ENCODE measurements around the gene ABCB8. TPM values are rescaled to one million over a fixed set of nuclear protein-coding genes. Genes with fewer than 3 reads are reported as not detected.

The ABCB8 gene
- total RNA-seq, 1 donor from 2014 or later, result 7.9 TPM

DNA sequence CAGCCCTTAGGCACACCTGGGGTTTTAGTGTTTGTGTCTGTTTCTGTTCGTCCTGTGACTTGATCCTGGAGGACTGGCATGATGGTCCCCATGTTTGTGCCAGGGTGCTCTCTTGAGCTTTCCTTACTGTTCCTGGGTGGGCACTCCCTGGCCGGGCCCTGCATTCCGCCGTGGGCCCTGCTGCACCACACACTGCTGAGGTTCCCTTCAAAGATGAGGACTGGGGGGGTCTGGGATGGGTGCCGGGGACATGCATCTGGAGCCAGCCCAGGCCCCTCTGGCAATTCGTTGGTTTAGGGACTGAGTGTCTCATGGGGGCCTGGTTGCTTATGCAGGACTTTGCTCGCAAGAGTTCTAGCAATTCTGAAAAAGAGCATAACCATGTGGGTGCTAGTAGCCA lies 62.8 kb downstream of the ABCB8 start:
- Mint-ChIP-seq H3K4me3 (no peak overlapping the region), H3K27ac (no peak overlapping the region)

DNA sequence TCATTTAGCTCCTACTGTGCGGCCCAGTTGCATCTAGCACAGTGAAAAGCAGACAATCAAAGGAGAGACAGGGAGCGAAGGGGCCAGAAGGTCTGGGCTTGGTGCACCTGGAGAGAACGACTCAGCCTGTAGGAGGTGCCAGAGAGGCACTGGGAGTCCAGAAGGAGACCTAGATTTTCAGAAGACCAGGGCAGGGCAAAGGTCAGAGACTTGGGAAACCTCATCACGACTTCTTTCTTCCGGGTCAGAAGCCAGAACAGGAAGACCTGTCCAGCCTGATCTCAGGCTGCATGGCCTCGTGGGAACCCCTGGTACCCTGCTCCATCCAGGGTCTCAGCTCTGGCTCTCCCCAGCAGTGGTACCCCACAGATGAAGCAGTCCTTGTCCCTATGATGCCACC lies 63.2 kb downstream of the ABCB8 start:
- Mint-ChIP-seq H3K4me1 (peaks cover 27% of the 10 kb centered on the region), H3K4me3 (no peak overlapping the region), H3K27ac (no peak overlapping the region), H3K9me3 (no peaks in the 10 kb centered on the region), H3K36me3 (peaks cover 4% of the 10 kb centered on the region), H3K27me3 (ENCODE audit: insufficient read depth, low read depth) (peaks cover 11% of the 10 kb centered on the region)
- TF ChIP-seq EZH2phosphoT487 (IDR thresholded peaks at IDR 0.05), result no peak
- TF ChIP-seq, protein P1, sequence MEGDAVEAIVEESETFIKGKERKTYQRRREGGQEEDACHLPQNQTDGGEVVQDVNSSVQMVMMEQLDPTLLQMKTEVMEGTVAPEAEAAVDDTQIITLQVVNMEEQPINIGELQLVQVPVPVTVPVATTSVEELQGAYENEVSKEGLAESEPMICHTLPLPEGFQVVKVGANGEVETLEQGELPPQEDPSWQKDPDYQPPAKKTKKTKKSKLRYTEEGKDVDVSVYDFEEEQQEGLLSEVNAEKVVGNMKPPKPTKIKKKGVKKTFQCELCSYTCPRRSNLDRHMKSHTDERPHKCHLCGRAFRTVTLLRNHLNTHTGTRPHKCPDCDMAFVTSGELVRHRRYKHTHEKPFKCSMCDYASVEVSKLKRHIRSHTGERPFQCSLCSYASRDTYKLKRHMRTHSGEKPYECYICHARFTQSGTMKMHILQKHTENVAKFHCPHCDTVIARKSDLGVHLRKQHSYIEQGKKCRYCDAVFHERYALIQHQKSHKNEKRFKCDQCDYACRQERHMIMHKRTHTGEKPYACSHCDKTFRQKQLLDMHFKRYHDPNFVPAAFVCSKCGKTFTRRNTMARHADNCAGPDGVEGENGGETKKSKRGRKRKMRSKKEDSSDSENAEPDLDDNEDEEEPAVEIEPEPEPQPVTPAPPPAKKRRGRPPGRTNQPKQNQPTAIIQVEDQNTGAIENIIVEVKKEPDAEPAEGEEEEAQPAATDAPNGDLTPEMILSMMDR (IDR thresholded peaks at IDR 0.05), result peak; percentile 68
- no peaks in the 10 kb centered on the region for H3K36me3 ChIP-seq
- H3K4me2 ChIP-seq, result no peak overlapping the region
- peaks cover 96% of the 10 kb centered on the region for H4K20me1 ChIP-seq (ENCODE audit: low read depth)
- no peak overlapping the region for H3K9ac ChIP-seq
- DNase-seq (ENCODE audit: low spot score), result peak; percentile 70
- no peaks in the 10 kb centered on the region for H3K9me3 ChIP-seq (ENCODE audit: low read depth)
- H3K4me1 ChIP-seq, result peaks cover 28% of the 10 kb centered on the region
- peaks cover 96% of the 10 kb centered on the region for H3K79me2 ChIP-seq (ENCODE audit: low read depth)
- no peak overlapping the region for H3K27ac ChIP-seq
- no peak overlapping the region for H3K4me3 ChIP-seq
- peaks cover 34% of the 10 kb centered on the region for H3F3A ChIP-seq (ENCODE audit: low read depth)
- no peak overlapping the region for H2AFZ ChIP-seq (replicated peaks)
- peaks cover 11% of the 10 kb centered on the region for H3K27me3 ChIP-seq

More for the DNA sequence above, 62.8 kb downstream of the ABCB8 start:
- DNase-seq (ENCODE audit: low spot score), result no peak
- Histone ChIP-seq H3K9me3 (ENCODE audit: low read depth) (no peaks in the 10 kb centered on the region), H3K36me3 (no peaks in the 10 kb centered on the region), H3K27ac (no peak overlapping the region), H3K79me2 (ENCODE audit: low read depth) (peaks cover 92% of the 10 kb centered on the region), H3K4me3 (no peak overlapping the region), H3F3A (ENCODE audit: low read depth) (peaks cover 35% of the 10 kb centered on the region), H3K27me3 (peaks cover 11% of the 10 kb centered on the region), H3K9ac (no peak overlapping the region), H3K4me2 (no peak overlapping the region), H2AFZ (replicated peaks) (no peak overlapping the region), H4K20me1 (ENCODE audit: low read depth) (peaks cover 92% of the 10 kb centered on the region), H3K4me1 (peaks cover 28% of the 10 kb centered on the region)
- Mint-ChIP-seq H3K27me3 (ENCODE audit: insufficient read depth, low read depth) (peaks cover 11% of the 10 kb centered on the region), H3K4me1 (peaks cover 27% of the 10 kb centered on the region), H3K36me3 (peaks cover 4% of the 10 kb centered on the region), H3K9me3 (no peaks in the 10 kb centered on the region)
- TF ChIP-seq, protein P1 (IDR thresholded peaks at IDR 0.05), result no peak
- TF ChIP-seq EZH2phosphoT487 (IDR thresholded peaks at IDR 0.05), result no peak
- TF ChIP-seq EZH2 (IDR thresholded peaks at IDR 0.05), result no peak

DNA sequence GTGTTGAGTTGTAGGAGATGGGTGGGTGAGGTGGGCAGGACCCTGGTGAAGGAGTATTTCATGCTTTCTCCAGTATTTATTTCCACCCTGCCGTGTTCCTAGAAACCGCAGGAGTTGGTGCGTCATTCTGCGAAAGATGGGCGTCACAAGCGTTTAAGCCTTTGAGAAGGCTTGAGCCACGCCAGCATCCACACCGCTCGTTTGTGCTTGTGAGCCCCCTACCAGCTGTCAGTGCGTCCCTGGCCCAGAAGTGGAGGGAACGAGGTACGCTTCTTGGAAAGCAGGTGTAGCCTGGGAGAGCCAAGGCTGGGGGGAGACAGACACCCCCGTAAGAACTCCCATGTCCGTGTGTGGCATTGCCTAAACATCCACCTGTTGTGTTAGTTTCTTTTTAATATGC lies 63.7 kb downstream of the ABCB8 start:
- Histone ChIP-seq H3K27me3 (peaks cover 11% of the 10 kb centered on the region), H3K4me3 (no peak overlapping the region), H4K20me1 (ENCODE audit: low read depth) (peaks cover 98% of the 10 kb centered on the region), H2AFZ (replicated peaks) (no peak overlapping the region), H3K4me1 (peaks cover 28% of the 10 kb centered on the region), H3F3A (ENCODE audit: low read depth) (peaks cover 31% of the 10 kb centered on the region), H3K9ac (no peak overlapping the region), H3K9me3 (ENCODE audit: low read depth) (no peaks in the 10 kb centered on the region), H3K79me2 (ENCODE audit: low read depth) (peaks cover 100% of the 10 kb centered on the region), H3K27ac (no peak overlapping the region), H3K4me2 (no peak overlapping the region), H3K36me3 (no peaks in the 10 kb centered on the region)
- H3K4me1 Mint-ChIP-seq, result peaks cover 27% of the 10 kb centered on the region
- no peak overlapping the region for H3K4me3 Mint-ChIP-seq
- H3K27me3 Mint-ChIP-seq (ENCODE audit: insufficient read depth, low read depth), result peaks cover 11% of the 10 kb centered on the region
- peaks cover 4% of the 10 kb centered on the region for H3K36me3 Mint-ChIP-seq
- DNase-seq (ENCODE audit: low spot score), result no peak
- H3K27ac Mint-ChIP-seq, result no peak overlapping the region
- no peaks in the 10 kb centered on the region for H3K9me3 Mint-ChIP-seq
- TF ChIP-seq, protein P1 (IDR thresholded peaks at IDR 0.05), result no peak
- TF ChIP-seq EZH2 (IDR thresholded peaks at IDR 0.05) (no peak), EZH2phosphoT487 (IDR thresholded peaks at IDR 0.05) (no peak)

All from neural progenitor cell (in vitro differentiated cells).